GM20431 (cell line): ENCODE data around the gene RIMBP2.

Experiments used
- in situ Hi-C: fragments of 300-500 bp; cut with MseI, MboI; formaldehyde crosslinking; loops from one replicate; pipeline ENCODE4 v1.15.0; 2020; ENCODE audit warnings: low sequenced_read_pairs; ENCODE audit not compliant: unreplicated experiment

The RIMBP2 gene

DNA sequence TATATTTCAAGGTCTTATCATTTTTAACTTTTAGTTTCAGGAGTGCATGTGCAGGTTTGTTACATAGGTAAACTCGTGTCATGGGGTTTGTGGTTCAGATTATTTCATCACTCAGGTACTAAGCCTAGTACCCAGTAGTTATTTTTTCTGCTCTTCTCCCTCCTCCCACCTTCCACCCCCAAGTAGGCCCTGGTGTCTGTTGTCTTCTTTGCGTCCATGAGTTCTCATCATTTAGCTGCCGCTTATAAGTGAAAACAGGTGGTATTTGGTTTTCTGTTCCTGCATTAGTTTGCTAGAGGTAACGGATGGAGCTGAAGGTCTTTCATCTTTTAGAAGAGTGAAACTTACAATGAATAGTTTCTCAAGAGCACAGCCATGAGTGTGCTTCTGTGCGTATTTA lies 354.0 kb downstream of the RIMBP2 start:
- in situ Hi-C loops = no loop called here

DNA sequence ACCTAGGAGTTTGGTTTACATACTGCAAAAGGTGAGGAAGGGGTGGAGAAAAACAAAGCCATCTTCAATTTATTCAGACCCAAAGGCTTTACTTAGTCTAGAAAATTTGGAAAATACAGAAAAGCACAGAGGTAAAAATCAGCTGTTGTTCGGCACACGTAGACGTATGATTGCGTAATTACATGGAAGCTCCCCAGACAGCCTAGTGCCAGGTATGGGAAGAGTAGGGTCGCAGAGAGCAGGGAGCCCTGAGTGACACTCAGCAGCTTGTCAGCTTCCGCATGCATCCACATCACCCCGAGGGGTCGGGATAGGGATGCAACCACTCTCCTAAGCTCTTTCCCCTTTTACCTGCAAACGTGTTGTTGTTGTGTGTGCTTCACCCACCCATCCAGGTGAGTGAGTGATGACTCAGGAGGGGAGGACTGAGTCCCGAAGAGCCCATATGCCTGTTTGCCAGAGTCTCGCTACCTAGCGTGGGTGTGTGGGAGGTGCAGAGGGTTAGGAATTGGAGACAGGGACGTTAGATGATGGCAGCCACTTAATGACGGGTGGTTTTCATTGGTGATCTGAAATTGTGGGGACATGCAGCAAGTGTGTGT lies 358.3 kb downstream of the RIMBP2 start:
- in situ Hi-C loops = no loop called here

DNA sequence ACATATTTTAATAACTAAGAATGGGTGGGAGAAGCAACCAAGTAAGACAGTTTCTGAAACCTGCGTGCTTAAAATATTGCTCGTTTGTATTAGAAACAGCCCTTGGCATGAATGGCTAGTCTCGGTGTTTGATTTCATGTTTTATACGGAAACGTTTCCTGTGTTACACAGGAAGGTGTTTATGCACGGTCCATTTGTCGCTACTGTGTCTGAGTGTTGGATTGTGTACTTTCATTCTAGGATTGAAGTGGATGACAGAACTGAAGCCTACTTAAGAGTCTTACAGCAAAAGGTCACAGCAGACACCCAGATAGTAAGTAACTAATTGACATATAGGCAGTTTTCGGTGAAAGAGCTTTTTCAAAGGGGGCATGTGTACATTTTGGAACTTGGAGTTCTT lies 358.9 kb downstream of the RIMBP2 start:
- in situ Hi-C loops = no loop called here

DNA sequence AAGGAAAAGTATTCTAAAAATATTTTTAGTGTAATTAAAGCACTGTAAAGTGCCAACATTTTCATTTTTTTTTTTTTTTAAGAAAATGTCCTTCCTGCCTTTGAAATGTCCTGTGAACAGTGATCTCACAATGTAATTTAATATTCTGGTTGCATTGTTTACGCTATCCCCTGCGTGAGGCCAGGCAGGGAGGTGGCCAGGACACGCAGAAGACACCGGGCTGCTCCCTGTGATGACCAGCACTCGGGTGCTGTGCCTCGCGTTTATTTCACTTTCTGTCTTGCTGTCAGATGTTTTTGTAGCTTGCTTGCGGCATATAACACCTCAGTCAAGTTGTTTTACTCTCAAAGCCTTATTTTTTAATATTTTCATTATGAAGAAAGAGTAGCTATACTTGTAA lies 359.9 kb downstream of the RIMBP2 start:
- in situ Hi-C loops = no loop called here

DNA sequence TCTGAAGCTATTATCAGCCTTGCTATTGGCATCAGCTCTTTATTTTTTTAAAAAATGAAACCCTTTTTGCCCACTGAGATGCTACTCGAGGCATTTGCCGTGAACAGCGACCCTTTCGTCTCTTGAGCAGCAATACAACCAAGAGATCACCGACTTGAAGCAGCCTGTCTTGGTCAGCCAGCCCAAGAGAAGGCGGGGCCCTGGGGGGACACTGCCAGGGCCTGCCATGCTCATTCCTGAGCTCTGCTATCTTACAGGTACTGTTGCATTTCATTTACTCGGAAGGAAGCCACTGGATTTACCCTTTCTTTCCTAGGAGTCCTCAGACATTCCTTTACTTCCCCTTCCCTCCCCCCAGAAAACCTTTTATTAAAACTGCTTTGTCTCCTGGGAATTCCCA lies 361.7 kb downstream of the RIMBP2 start:
- in situ Hi-C loops = no loop called here

DNA sequence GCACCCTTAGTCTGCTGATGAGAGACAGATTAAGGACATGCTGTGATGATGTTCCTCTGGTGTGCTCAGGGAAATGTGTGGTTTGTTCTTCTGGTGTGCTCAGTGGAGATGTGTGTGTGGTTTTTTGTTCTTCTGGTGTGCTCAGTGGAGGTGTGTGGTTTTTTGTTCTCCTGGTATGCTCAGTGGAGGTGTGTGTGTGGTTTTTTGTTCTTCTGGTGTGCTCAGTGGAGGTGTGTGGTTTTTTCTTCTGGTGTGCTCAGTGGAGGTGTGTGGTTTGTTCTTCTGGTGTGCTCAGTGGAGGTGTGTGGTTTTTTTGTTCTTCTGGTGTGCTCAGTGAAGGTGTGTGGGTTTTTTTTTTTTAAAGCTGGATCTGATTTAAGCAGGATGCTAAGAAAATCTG lies 363.0 kb downstream of the RIMBP2 start:
- in situ Hi-C loops = no loop called here

DNA sequence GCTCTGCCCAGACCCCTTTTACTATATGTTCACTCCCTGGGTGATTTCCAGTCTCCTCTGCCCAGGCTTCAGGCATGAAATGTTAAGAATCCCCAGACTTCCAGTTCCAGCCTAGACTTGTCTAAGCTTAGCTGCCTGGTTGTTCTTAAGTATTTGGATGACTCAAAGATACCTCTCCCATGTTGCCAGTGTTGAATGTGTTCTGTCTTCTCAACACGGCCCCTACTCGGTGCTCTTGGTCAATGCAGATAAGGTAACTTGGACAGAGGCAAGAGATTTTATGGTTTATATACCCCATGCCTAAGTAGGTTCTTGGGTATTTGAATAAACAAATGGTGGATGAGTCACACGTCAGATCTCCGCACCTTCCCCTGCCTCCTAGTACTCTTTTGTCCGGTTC lies 364.8 kb downstream of the RIMBP2 start:
- in situ Hi-C loops = no loop called here

DNA sequence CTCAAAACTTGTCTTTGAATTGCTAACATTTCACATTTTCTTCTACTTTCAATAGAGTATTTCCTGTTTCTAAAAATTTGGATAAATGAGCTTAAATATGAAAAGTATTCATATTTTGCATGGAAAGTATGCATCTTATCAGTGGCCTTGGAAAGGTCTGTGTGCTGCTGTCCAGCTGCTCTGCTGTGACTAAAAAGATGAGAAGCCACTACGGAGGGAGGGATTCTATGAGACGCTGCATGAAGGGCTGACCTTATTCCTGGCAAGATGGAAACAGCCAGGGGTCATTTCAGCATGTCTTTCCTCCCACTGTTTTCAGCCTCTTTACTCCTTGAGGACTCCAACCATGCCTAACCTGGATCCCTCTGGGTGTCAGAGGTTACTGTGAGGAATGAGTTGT lies 365.4 kb downstream of the RIMBP2 start:
- in situ Hi-C loops = no loop called here

DNA sequence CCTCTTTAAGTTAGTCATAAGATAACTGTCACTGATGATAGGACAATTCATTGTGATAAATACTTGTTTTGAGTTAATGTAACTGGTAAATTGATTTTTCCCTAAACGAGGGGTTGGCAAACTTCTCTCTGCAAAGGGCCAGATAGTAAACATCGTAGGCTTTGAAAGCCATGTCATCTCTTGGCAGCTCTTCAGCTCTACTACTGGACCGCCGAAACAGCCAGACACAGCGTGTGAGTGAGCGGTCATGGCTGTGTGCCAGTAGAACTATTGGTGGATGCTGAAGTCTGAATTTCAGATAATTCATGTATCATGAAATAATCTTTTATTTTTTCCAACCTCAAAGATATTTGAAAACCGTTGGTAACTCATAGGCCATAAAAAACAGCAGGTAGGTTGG lies 368.5 kb downstream of the RIMBP2 start:
- in situ Hi-C loops = loop anchor here (25.0 kb wide), 1 partner anchor 285 kb away; no protein-coding TSS in a partner anchor
